IPS-15b (cell line): ENCODE data around the gene SP6.

ENCODE experiments used
- H3K27me3 ChIP-seq: one replicate; pipeline ENCODE4 v1.6.1; 2013; ENCODE audit warnings: low read length; ENCODE audit not compliant: control insufficient read depth, insufficient read depth
- H3K36me3 ChIP-seq: one replicate; pipeline ENCODE4 v1.6.1; 2013; ENCODE audit warnings: low read length; ENCODE audit not compliant: control insufficient read depth, insufficient read depth
- H3K4me1 ChIP-seq: one replicate; pipeline ENCODE4 v1.6.1; 2013; ENCODE audit warnings: mild to moderate bottlenecking, low read length; ENCODE audit not compliant: control insufficient read depth, insufficient read depth
- H3K4me3 ChIP-seq: one replicate; pipeline ENCODE4 v1.5.1; 2013; ENCODE audit warnings: low read depth, low read length
- H3K9ac ChIP-seq: one replicate; pipeline ENCODE4 v1.6.1; 2013; ENCODE audit warnings: low read depth, mild to moderate bottlenecking, low read length
- H3K9me3 ChIP-seq: one replicate; pipeline ENCODE4 v1.6.1; 2013; ENCODE audit warnings: mild to moderate bottlenecking, low read length; ENCODE audit not compliant: control insufficient read depth, insufficient read depth

SP6 gene

DNA sequence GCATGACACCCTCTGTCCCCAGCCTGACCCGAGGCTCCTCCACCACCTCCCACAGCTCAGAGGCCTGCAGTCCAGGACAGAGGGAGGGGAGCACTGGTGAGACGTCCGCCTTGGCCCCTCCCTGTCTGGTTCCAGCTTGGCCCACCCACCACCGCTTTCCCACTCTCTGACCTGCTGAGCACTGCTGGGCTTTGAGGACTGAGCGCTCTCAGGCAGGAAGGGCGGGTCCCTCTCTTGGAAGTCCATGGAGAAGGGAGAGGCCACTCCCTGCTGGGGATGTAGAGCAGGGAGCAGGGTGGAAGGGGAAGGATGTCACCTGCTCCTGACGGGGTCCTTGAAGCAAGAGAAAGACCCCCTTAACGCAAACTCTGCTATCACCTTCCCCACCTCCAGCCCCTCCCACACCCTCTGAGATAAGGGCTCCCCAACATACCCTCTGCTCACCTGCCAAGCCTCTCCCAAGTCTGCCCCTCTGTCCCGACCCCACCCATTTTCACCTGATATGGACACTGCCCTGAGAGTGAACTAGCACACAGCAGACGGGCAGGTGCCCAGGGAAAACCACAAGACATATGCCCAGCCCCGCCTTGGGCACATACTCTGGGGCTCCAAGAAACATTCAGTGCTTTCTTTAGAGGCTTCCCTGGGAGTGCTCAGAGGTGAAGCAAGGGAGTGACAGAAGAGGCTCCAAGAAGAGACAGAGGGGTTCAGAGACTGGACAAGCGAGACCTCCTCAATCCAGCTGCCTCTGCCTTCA, 30.8 kb downstream of the SP6 start:
- no peak overlapping the region for H3K9ac ChIP-seq
- no peak overlapping the region for H3K4me3 ChIP-seq
- peaks cover 10% of the 10 kb centered on the region for H3K36me3 ChIP-seq
- H3K27me3 ChIP-seq: no peaks in the 10 kb centered on the region
- H3K9me3 ChIP-seq: no peaks in the 10 kb centered on the region
- peaks cover 2% of the 10 kb centered on the region for H3K4me1 ChIP-seq

DNA sequence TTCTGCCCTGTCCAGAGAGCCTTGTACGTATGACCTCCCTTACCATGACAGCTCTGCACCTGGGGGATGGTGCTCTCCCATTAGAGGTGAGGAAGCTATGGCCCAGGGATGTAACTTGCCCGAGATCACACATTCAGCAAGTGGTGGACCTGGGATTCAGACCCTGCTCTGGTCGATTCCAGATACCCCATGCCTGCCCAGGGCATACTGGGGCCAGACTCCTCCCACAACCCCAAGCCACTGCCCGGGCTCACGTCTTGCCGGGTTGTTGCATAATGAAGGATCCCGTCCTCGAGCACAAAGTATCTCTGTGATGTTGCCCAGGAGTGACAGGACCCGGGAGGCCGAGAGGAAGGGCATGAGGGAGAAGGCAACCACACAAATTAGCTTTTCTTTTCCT, 31.5 kb downstream of the SP6 start:
- peaks cover 10% of the 10 kb centered on the region for H3K36me3 ChIP-seq
- no peak overlapping the region for H3K9ac ChIP-seq
- peaks cover 2% of the 10 kb centered on the region for H3K4me1 ChIP-seq
- no peak overlapping the region for H3K4me3 ChIP-seq
- H3K27me3 ChIP-seq: no peaks in the 10 kb centered on the region
- no peaks in the 10 kb centered on the region for H3K9me3 ChIP-seq

DNA sequence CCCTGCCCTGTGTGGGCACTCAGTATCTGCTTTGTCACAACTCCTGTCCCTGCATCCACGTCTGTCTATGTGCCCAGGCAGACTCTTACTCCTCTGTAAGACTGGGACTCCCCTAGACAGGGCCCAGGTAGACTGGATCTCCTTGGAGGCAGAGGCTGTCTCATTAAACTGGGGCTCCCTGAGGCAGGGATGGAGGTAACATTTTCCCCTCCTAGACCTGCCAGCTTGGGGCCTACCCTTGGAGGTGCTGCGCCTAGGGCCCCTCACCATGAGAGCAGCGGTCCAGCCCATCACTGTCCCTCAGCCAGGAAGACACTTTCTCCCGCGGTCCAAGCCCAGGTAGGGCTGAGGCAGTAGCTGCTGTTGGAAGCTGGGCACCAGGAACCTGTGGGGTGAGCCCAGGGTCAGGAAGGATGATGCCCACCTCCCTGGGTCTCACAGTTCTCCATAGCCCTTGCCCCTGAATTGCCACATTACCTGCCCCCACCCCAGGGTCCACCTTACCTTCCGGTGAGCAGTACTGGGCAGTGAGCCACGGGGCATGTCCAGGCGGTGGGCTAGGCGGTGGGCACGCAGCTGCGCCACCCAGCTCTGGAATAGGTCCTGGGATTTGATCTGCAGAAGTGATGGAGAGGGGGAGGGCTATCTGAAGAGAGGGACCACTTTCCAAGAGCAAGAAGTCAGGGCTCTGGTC, 32.8 kb downstream of the SP6 start:
- Histone ChIP-seq H3K9me3 (no peaks in the 10 kb centered on the region), H3K27me3 (no peaks in the 10 kb centered on the region), H3K4me1 (peaks cover 2% of the 10 kb centered on the region), H3K9ac (no peak overlapping the region), H3K4me3 (no peak overlapping the region), H3K36me3 (peaks cover 12% of the 10 kb centered on the region)

DNA sequence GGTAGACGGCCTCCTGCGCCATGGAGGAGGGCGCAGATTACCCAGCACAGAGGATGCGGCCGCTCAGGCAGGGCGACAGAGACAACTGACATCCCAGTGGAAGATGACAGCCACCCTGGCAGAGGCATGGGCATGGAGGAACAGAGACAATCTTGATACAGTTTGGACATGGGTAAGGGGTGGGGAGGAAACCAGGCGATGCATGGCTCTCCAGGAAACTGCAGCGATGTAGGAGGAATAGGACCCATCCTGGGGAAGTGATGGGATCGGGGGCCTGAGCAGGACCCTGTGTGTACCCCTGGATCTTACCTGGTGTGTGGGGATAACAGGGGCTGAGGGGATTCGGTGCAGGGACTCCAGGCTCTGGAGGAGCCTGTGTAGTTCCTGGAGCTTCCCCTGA, 34.0 kb downstream of the SP6 start:
- Histone ChIP-seq H3K4me3 (no peak overlapping the region), H3K9ac (no peak overlapping the region), H3K4me1 (peaks cover under 1% of the 10 kb centered on the region), H3K9me3 (no peaks in the 10 kb centered on the region), H3K27me3 (no peaks in the 10 kb centered on the region), H3K36me3 (peaks cover 10% of the 10 kb centered on the region)

DNA sequence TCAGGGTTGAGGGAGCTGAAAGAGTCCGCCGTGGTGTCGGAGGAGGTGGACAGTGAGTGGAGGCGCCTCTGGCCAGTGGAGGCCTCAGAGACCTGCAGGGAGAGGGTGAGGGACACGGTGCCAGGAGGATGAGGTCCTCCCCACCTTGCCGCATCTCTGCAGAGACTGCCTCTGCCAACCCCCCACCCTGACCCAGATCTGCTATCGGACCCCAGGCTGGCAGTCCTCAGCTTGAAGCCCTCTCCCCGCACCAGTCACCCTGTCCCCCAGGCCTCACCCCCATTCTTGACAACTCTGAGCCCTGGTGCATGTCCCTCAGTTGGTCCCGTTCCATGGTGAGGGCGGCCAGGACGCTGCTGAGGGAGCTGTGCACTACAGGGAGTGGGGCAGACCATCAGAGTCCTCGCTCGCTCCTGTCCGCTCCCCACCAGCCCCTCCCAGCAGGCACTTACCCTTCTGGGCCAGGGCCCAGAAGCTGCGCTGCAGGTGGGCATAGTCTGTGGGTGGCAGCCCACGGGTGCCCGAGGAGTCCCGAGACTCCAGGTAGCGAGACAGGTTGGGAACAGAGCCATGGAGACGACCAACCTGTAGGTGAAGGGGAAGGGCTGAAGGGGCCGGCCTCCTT, 34.7 kb downstream of the SP6 start:
- no peak overlapping the region for H3K9ac ChIP-seq
- peaks cover 13% of the 10 kb centered on the region for H3K36me3 ChIP-seq
- H3K4me3 ChIP-seq: no peak overlapping the region
- no peaks in the 10 kb centered on the region for H3K27me3 ChIP-seq
- H3K4me1 ChIP-seq: no peaks in the 10 kb centered on the region
- H3K9me3 ChIP-seq: no peaks in the 10 kb centered on the region

DNA sequence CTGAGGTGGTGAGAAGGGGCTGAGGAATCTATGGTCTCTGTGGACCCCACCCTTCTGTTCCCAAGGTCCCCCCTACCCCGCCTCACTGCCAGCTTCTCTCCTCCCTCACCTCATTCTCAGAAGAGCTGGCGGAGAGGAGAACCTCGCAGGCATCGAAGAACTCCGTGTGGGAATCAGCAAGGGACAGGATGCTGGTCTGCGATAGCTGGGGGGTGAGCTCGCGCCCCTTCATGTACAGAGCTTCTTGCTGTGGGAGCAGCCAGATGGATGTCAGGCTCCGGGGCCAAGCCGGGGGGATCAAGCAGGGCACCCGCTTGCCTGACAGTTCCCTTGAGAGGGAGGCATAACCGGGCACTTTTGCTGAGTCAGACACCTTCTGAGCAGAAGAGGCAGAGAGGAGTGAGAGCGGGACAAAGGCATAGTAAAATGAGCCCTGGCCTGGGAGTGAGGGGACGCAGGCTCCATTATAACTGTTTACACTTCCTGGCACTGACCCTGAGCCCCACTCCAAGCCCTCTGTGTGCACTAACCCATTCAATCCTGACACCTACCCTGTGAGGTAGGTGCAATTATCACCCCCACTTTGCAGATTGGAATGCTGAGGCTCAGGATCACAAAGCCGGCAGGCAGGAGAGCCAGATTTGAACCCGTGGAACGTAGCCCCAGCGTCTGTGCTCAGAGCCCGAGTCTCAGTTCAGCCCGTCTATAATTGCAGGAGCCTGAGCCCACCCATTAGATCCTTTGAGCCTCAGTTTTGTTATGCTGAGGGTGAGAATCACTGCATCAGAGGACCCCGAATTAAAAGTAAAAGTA, 35.7 kb downstream of the SP6 start:
- Histone ChIP-seq H3K4me1 (no peaks in the 10 kb centered on the region), H3K9ac (no peak overlapping the region), H3K4me3 (no peak overlapping the region), H3K27me3 (no peaks in the 10 kb centered on the region), H3K36me3 (peaks cover 14% of the 10 kb centered on the region), H3K9me3 (no peaks in the 10 kb centered on the region)

DNA sequence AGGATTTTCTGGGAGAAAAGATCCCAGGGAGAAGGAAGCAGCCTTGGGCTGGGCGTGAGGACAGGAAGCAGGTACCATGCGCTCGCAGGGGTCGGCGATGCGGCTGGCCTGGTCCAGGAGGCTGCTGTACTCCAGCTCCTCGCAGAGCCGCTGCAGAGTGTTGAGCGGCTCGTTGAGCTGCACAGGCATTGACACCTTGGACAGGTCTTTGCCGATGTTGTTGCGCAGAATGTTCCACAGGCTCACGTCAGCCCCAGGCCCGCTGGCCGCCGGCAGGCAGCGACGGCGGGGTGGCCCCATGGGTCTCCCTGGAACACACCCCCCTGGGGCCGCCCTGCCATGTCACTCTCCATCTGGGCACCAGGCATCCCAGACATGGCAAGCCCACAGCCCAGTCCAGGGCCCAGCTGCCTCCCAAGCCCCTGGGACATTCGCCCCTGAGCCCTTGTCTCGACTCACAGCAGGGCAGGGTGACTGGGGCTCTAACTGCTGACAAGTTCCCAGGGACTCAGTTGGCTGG, 37.4 kb downstream of the SP6 start:
- no peak overlapping the region for H3K4me3 ChIP-seq
- peaks cover 14% of the 10 kb centered on the region for H3K36me3 ChIP-seq
- H3K4me1 ChIP-seq: no peaks in the 10 kb centered on the region
- H3K9ac ChIP-seq: no peak overlapping the region
- H3K9me3 ChIP-seq: no peaks in the 10 kb centered on the region
- no peaks in the 10 kb centered on the region for H3K27me3 ChIP-seq

DNA sequence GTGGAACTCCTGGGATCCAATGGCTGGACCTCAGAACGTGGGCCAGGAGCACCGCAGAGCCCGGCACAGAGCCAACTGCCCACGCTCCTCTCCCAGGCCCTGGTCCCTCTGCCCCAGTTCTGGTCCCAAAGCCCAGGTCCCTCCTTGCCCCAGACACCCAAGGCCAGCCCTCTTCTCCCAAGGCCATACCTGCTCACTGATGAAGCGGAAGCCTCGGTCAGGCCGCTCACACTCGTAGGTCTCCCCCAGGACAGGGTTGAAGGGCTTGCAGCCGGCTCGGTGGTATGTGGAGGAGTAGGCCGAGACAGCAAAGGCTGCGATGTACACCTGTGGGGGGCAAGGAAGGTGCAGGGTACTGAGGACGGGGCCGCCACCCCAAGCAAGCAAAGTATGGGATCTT, 37.9 kb downstream of the SP6 start:
- no peaks in the 10 kb centered on the region for H3K4me1 ChIP-seq
- H3K9ac ChIP-seq: no peak overlapping the region
- no peaks in the 10 kb centered on the region for H3K9me3 ChIP-seq
- no peak overlapping the region for H3K4me3 ChIP-seq
- H3K36me3 ChIP-seq: peaks cover 14% of the 10 kb centered on the region
- no peaks in the 10 kb centered on the region for H3K27me3 ChIP-seq

DNA sequence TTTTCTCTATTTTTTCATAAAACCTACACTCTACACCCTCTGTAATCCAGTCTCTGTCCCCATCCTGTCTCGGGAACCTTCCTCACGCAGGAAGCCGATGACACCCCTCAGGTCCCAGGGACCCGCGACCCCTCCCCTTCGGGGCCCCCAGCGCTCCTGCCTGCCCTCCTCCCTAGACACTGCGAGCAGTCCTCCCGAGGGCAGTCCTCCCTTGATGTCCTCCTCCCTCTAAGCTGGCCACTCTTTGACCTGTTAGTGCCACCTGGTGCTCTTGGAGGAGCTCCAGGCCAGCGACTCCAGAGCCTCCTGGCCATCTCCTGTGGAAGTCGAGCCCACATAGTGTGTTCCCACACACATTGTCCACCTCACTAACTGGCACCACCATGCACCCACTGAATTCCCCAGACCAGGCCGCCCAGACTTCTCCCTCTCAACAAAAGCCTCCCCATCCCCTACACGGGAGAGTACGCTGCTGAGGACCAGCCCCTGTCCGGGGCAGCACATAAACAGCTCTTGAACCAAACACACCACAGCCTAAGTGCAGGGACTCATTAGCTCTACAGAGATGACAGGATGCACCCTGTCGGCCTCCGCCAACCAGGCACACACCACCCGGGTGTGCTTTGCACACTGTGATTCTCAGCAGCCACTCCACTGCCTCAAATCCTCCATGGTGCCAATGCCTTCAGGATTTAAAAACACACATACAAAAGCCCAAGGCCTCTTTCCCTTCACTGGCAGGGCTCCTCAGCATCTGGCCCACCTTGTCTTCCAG, 38.6 kb downstream of the SP6 start:
- Histone ChIP-seq H3K36me3 (peaks cover 14% of the 10 kb centered on the region), H3K4me3 (no peak overlapping the region), H3K9ac (no peak overlapping the region), H3K9me3 (no peaks in the 10 kb centered on the region), H3K27me3 (no peaks in the 10 kb centered on the region), H3K4me1 (no peaks in the 10 kb centered on the region)

DNA sequence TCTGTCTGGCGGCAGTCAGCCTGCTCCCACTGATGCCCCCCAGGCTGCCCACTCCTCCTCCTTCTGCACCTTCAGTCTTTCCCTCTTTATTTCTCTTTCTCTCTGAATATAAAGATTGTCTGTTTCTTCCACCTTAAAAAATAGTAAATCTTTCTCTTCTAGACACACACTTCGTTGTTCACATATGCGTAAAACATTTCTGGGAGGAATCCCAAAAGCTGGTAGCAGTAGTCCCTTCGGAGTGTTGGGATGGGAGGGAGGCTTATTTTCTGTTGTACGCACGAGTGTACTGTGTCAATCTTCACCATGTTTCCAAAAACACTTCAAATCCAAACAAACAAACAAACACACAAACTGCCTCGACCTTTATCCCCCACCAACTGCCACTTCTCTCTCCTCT, 39.3 kb downstream of the SP6 start:
- Histone ChIP-seq H3K4me1 (no peaks in the 10 kb centered on the region), H3K27me3 (no peaks in the 10 kb centered on the region), H3K9ac (no peak overlapping the region), H3K36me3 (peaks cover 11% of the 10 kb centered on the region), H3K9me3 (no peaks in the 10 kb centered on the region), H3K4me3 (no peak overlapping the region)
